ENCODE measurements around the gene NUDT21.
"Not testable (repeated sequence)": the region's sequence is repeated elsewhere in the genome, so short reads cannot be mapped to it uniquely, and the experiment has no call there.

Gene NUDT21

DNA sequence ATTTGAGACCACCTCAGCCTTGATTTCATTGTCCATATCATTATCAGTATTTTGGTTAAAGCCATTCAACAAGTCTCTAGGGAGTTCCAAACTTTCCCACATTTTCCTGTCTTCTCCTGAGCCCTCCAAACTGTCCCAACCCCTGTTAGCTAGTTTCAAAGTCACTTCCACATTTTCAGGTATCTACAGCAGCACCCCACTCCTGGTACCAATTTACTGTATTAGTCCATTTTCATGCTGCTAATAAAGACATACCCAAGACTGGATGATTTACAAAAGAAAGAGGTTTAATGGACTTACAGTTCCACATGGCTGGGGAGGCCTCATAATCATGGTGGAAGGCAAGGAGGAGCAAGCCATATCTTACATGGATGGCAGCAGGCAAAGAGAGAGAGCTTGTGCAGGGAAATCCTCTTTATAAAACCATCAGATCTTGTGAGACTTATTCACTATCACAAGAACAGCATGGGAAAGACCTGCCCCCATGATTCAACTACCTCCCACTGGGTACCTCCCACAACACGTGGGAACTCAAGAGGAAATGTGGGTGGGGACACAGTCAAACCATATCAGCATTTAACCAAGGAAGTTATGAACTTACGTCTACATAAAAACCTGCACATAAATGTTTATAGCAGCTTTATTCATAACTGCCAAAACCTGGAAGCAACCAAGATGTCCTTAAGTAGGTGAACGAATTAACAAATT, 70.2 kb downstream of the NUDT21 start:
- DNase-seq (ENCODE audit: low read depth in 2 of 3, low spot score in 2 of 3): not testable (repeated sequence)
